Endothelial cell of umbilical vein (primary cell): ENCODE data around the gene CCDC9B. TPM values are rescaled to one million over a fixed set of nuclear protein-coding genes. Genes with fewer than 3 reads are reported as not detected.

Experiments used
- BruUV-seq: library from RNA; stranded (reverse); fragments of 400-500 nt; replicated peaks from 2 replicates; lab custom pipeline; 2021; lab: Mats Ljungman, UMichigan
- CTCF ChIA-PET: fragments of 300-600, 350-600 bp; sonication (Branson Sonifier 250); formaldehyde crosslinking; loops from one replicate; lab custom pipeline; 2021; ENCODE audit warnings: antibody characterized with exemption, inconsistent platforms; lab: Charles Lee
- POLR2A ChIA-PET: fragments of 300-600, 350-600 bp; sonication (Branson Sonifier 250); formaldehyde crosslinking; loops from one replicate; lab custom pipeline; 2021; ENCODE audit warnings: antibody characterized with exemption, inconsistent platforms; lab: Charles Lee
- DNase-seq: peaks from one replicate; pipeline ENCODE4 v3.0.0-alpha.2; 2011; ENCODE audit warnings: low read depth, low spot score
- FAIRE-seq: peaks from 2 replicates; lab custom pipeline; 2011; peaks lifted over from hg19 to GRCh38; lab: Jason Lieb, UNC
- H2AFZ ChIP-seq: 2 replicates; pipeline ENCODE4 v1.6.0; 2012; ENCODE audit warnings: low read depth, low read length, control low read depth, inconsistent platforms
- H3K27ac ChIP-seq: 2 replicates; pipeline ENCODE4 v1.5.1; 2011; ENCODE audit warnings: low read depth, mild to moderate bottlenecking, control low read depth, low read length, moderate library complexity; ENCODE audit not compliant: insufficient read depth
- H3K27me3 ChIP-seq, 2 experiments: 2 replicates each; pipeline versions ENCODE4 v1.6.0 to v1.6.1; 2011; ENCODE audit warnings: low read length in 2 of 2, mixed read lengths in 1 of 2; ENCODE audit not compliant: control insufficient read depth in 2 of 2, insufficient read depth in 2 of 2
- H3K36me3 ChIP-seq, 2 experiments: 2 replicates in 1 of 2; 3 replicates in 1 of 2; pipeline ENCODE4 v1.5.1; 2011; ENCODE audit warnings: low read length in 2 of 2, mild to moderate bottlenecking in 1 of 2, moderate library complexity in 1 of 2; ENCODE audit not compliant: control insufficient read depth in 2 of 2, insufficient read depth in 2 of 2; ENCODE audit errors: extremely low read depth in 1 of 2
- H3K4me1 ChIP-seq: 3 replicates; pipeline ENCODE4 v1.5.1; 2011; ENCODE audit warnings: mild to moderate bottlenecking, low read length; ENCODE audit not compliant: control insufficient read depth, insufficient read depth; ENCODE audit errors: extremely low read depth
- H3K4me2 ChIP-seq: 2 replicates; pipeline ENCODE4 v1.6.1; 2011; ENCODE audit warnings: low read length, control low read depth, mixed read lengths; ENCODE audit not compliant: insufficient read depth
- H3K4me3 ChIP-seq, 3 experiments: fragments of 200-600 bp in 1 of 3; sonication (generic), shearing (Covaris generic) in 1 of 3; replicated peaks in 1 of 3; 2 replicates each; pipeline ENCODE4 v1.5.1; 2011 to 2016; ENCODE audit warnings: control low read depth in 3 of 3, low read length in 3 of 3, mild to moderate bottlenecking in 2 of 3, inconsistent platforms in 1 of 3, low read depth in 1 of 3, moderate library complexity in 1 of 3; ENCODE audit not compliant: insufficient read depth in 1 of 3
- H3K79me2 ChIP-seq: 2 replicates; pipeline ENCODE4 v1.6.0; 2012; ENCODE audit warnings: low read length, inconsistent platforms; ENCODE audit not compliant: control insufficient read depth, insufficient read depth
- H3K9ac ChIP-seq: replicated peaks from 2 replicates; pipeline ENCODE3; 2011; ENCODE audit warnings: low read length, control low read depth; ENCODE audit not compliant: insufficient read depth; ENCODE audit errors: extremely low read depth
- H3K9me1 ChIP-seq: replicated peaks from 3 replicates; pipeline ENCODE4 v1.6.0; 2011; ENCODE audit warnings: mild to moderate bottlenecking, low read length; ENCODE audit not compliant: control insufficient read depth, insufficient read depth; ENCODE audit errors: extremely low read depth
- H3K9me3 ChIP-seq: replicated peaks from 2 replicates; pipeline ENCODE4 v1.5.1; 2012; ENCODE audit warnings: low read length, inconsistent platforms; ENCODE audit not compliant: control insufficient read depth, insufficient read depth
- H4K20me1 ChIP-seq: replicated peaks from 2 replicates; pipeline ENCODE3; 2011; ENCODE audit warnings: mild to moderate bottlenecking, low read length; ENCODE audit not compliant: control insufficient read depth, insufficient read depth; ENCODE audit errors: extremely low read depth
- EZH2 ChIP-seq: IDR thresholded peaks from 2 replicates; pipeline ENCODE4 v1.6.1; 2012; ENCODE audit warnings: borderline replicate concordance, low read depth, mild to moderate bottlenecking, moderate library complexity, low read length, inconsistent platforms; ENCODE audit not compliant: severe bottlenecking
- FOS ChIP-seq: IDR thresholded peaks from 2 replicates; pipeline ENCODE4 v1.6.1; 2011; ENCODE audit warnings: mild to moderate bottlenecking, low read length, moderate library complexity, borderline replicate concordance; ENCODE audit not compliant: insufficient read depth
- GATA2 ChIP-seq: IDR thresholded peaks from 2 replicates; pipeline ENCODE4 v1.7.0; 2011; ENCODE audit warnings: low read depth, mild to moderate bottlenecking, moderate library complexity, mixed read lengths, low read length; ENCODE audit not compliant: insufficient read length, insufficient read depth
- JUN ChIP-seq: IDR thresholded peaks from 2 replicates; pipeline ENCODE4 v1.6.1; 2011; ENCODE audit warnings: borderline replicate concordance, low read depth; ENCODE audit not compliant: insufficient read length, insufficient read depth
- MAX ChIP-seq: IDR thresholded peaks from 2 replicates; pipeline ENCODE4 v1.6.1; 2011; ENCODE audit not compliant: insufficient read depth, insufficient read length
- MYC ChIP-seq: IDR thresholded peaks from one replicate; pipeline ENCODE4 v1.6.1; 2011; ENCODE audit warnings: mild to moderate bottlenecking, low read depth, low read length
- POLR2A ChIP-seq: IDR thresholded peaks from 2 replicates; pipeline ENCODE4 v1.6.1; 2012; ENCODE audit warnings: low read depth, mild to moderate bottlenecking, control low read depth, low read length
- POLR2AphosphoS5 ChIP-seq: IDR thresholded peaks from 2 replicates; pipeline ENCODE4 v1.6.1; 2012; ENCODE audit warnings: low read depth, mild to moderate bottlenecking, control low read depth, low read length, moderate library complexity; ENCODE audit not compliant: insufficient read depth
- dilution Hi-C: fragments of 300-500 bp; cut with MboI; formaldehyde crosslinking; loops from one replicate; pipeline ENCODE4 v1.15.0; 2019; ENCODE audit warnings: low sequenced_read_pairs; ENCODE audit not compliant: extremely low pct_ligation_motif_present
- intact Hi-C: fragments of 100-400 bp; cut with micrococcal nuclease; formaldehyde crosslinking; loops from one replicate; pipeline ENCODE4 v1.10.0; 2022
- polyA plus RNA-seq, 4 experiments: library from polyadenylated mRNA; depleted of rRNA in 3 of 4; stranded (reverse) in 3 of 4; unstranded in 1 of 4; fragments of >200 nt; gene quantifications; 2 replicates each; pipeline versions ENCODE4 v1.2.1 to v1.2.3, GENCODE V29; 2011 to 2012; ENCODE audit warnings: missing spikeins in 1 of 4
- total RNA-seq: library from RNA; stranded (reverse); gene quantifications from 2 replicates; pipeline ENCODE4 v1.2.3, GENCODE V29; 2021
- TF ChIP-seq, protein P1 (sequence below), 2 donors: IDR thresholded peaks; 1 replicate in 1 of 2; 2 replicates in 1 of 2; pipeline ENCODE4 v1.5.1; 2011; ENCODE audit warnings: low read length in 2 of 2, mild to moderate bottlenecking in 2 of 2, moderate library complexity in 2 of 2, control low read depth in 1 of 2, inconsistent platforms in 1 of 2, low read depth in 1 of 2; ENCODE audit not compliant: insufficient read depth in 1 of 2; ENCODE audit errors: extremely low read depth in 1 of 2

The CCDC9B gene
- total and polyA plus RNA-seq, 2 donors (not counting 3 experiments of a cell fraction or from before 2014, with no cell fraction given), result 7.6 to 46.0 TPM

DNA sequence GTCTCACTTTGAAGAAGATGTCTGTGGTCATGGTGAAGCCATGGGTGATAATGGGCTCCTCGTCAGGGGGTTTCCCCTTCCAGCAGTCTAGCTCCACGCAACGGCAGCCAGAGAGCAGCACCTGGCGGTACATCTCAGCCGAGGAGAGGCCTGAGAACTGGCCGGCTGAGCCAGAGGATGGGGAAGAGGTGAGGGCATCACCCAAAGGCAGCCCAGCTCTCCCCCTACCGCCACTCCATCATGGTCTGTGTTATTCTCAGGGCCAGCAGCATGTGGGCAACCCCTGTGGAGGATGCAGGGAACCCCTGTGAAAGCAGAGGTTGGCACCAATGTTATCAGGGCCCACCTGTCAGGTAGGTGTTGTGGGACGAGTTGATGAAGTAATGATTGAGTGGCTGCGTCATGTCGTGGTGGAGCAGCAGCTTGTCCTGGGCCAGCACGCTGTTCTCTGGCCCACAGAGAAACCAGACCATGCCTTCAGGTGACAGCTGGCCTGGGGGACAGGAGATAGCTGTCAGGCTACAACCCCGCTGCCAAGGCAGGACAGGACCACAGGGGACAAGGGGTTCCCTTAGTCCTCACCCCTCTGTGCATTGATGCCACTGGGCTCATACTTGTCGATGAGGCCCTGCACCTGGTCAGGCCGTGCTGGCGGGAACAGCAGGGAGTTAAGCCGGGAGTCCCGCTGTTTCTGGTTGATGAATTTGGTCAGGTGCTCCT lies 42.4 kb downstream of the CCDC9B start:
- Histone ChIP-seq H4K20me1 (no peaks in the 10 kb centered on the region), H3K9me1 (no peaks in the 10 kb centered on the region), H3K4me2 (no peak overlapping the region), H3K4me1 (no peaks in the 10 kb centered on the region), H3K79me2 (no peaks in the 10 kb centered on the region), H3K9ac (no peak overlapping the region), H3K4me3 (no peak overlapping the region), H3K9me3 (no peaks in the 10 kb centered on the region), H3K27ac (no peak overlapping the region), H2AFZ (no peak overlapping the region), H3K36me3 (no peaks in the 10 kb centered on the region), H3K27me3 (peaks cover 7 to 11% of the 10 kb centered on the region in 2 experiments)
- ChIA-PET POLR2A (no interaction called here), CTCF (interaction anchor here (0.9 to 1.5 kb wide), 2 partner anchors 11 to 19 kb away, joined by 3 to 5 read pairs; no protein-coding TSS in a partner anchor)
- intact Hi-C loops, result no loop called here
- dilution Hi-C loops, result no loop called here
- no peak for TF ChIP-seq EZH2
- TF ChIP-seq, protein P1, sequence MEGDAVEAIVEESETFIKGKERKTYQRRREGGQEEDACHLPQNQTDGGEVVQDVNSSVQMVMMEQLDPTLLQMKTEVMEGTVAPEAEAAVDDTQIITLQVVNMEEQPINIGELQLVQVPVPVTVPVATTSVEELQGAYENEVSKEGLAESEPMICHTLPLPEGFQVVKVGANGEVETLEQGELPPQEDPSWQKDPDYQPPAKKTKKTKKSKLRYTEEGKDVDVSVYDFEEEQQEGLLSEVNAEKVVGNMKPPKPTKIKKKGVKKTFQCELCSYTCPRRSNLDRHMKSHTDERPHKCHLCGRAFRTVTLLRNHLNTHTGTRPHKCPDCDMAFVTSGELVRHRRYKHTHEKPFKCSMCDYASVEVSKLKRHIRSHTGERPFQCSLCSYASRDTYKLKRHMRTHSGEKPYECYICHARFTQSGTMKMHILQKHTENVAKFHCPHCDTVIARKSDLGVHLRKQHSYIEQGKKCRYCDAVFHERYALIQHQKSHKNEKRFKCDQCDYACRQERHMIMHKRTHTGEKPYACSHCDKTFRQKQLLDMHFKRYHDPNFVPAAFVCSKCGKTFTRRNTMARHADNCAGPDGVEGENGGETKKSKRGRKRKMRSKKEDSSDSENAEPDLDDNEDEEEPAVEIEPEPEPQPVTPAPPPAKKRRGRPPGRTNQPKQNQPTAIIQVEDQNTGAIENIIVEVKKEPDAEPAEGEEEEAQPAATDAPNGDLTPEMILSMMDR (IDR thresholded peaks at IDR 0.05; ENCODE audit: extremely low read depth in 1 of 2, insufficient read depth in 1 of 2, low read depth in 1 of 2, low read length in 2 of 2), result no peak
- no peak for TF ChIP-seq JUN
- no peak for TF ChIP-seq POLR2AphosphoS5
- TF ChIP-seq GATA2, result no peak
- no peak for TF ChIP-seq POLR2A
- no peak for TF ChIP-seq MAX
- TF ChIP-seq FOS, result no peak
- TF ChIP-seq MYC, result no peak
- DNase-seq (no peak), FAIRE-seq (no peak)
- no TSS peak for BruUV-seq
